ENCODE measurements around the gene NACC1.
"Not testable (repeated sequence)": the region's sequence is repeated elsewhere in the genome, so short reads cannot be mapped to it uniquely, and the experiment has no call there.

Gene NACC1

DNA sequence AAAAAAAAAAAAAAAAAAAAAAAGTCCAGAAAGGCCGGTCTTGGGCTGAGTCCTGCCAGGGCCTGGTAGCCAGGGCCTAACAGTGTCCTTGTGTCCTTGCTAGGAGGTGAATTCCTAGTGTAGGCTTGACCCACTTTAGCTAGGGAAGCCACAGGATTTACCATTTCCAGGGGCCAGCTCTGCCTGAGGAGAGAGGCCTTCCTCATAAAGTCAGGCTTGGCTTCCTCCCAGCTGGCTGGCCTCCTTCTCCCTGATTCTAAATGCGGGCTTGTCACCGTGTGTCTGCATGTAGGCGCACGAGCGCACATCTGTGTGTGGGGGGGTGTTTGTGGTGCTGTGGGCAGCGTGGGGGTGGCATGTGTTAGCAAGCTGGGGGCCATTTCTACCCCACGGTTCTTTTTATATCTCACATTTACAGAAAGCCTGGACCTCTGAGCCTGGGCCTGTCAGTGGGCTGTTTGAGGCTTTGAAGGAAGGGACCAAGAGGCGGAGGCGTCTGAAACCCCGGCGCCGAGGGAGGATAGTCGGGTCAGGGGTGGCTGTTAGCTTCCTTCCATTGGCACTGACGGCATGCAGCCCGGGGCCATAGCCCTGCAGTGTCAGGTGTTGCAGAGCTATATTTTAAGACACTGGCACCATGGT, 63.8 kb downstream of the NACC1 start:
- DNase-seq (ENCODE audit: insufficient read length, low spot score) (peak; percentile 49), FAIRE-seq (peak; percentile 48)
- no peak for TF ChIP-seq POLR2A (IDR thresholded peaks at IDR 0.05; ENCODE audit: low read depth, low read length)

DNA sequence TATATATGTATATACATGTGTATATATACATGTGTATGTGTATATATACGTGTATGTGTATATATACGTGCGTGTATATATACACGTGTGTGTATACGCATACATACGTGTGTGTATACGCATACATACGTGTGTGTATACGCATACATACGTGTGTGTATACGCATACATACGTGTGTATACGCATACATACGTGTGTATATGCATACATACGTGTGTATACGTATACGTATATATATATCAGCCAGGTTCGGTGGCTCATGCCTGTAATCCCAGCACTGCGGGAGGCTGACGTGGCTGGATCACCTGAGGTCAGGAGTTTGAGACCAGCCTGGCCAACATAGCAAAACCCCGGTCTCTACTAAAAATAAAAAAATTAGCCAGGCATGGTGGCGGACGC, 66.9 kb downstream of the NACC1 start:
- DNase-seq (ENCODE audit: insufficient read length, low spot score); FAIRE-seq: not testable (repeated sequence)

DNA sequence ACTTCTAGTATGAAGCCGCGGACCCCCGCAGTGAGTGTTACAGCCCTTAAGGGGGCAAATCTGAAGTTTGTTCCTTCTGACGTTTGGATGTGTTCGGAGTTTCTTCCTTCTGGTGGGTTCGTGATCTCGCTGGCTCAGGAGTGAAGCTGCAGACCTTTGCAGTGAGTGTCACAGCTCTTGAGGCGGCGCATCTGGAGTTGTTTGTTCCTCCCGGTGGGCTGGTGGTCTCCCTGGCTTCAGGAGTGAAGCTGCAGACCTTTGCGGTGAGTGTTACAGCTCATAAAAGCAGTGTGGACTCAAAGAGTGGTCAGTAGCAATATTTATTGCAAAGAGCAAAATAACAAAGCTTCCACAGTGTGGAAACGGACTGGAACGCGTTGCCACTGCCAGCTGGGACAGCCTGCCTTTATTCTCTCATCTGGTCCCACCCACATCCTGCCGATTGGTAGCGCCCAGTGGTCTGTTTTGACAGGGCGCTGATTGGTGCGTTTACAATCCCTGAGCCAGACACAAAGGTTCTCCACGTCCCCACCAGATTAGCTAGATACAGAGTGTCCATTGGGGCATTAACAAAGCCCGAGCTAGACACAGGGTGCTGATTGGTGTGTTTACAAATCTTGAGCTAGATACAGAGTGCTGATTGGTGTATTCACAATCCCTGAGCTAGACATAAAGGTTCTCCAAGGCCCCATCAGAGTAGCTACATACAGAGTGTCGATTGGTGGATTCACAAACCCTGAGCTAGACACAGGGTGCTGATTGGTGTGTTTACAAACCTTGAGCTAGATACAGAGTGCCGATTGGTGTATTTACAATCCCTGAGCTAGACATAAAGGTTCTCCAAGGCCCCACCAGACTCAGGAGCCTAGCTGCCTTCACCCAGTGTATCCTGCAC, 67.9 kb downstream of the NACC1 start:
- not testable (repeated sequence) for FAIRE-seq; DNase-seq (ENCODE audit: insufficient read length, low spot score)

DNA sequence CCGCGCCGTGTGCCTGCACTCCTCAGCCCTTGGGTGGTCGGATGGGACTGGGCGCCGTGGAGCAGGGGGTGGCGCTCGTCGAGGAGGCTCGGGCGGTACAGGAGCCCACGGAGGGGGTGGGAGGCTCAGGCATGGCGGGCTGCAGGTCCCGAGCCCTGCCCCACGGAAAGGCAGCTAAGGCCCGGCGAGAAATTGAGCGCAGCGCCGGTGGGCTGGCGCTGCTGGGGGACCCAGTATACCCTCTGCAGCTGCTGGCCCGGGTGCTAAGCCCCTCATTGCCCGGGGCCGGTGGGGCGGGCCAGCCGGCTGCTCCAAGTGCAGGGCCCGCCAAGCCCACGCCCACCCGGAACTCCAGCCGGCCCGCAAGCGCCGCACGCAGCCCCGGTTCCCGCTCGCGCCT, 68.6 kb downstream of the NACC1 start:
- DNase-seq (ENCODE audit: insufficient read length, low spot score); FAIRE-seq: not testable (repeated sequence)

DNA sequence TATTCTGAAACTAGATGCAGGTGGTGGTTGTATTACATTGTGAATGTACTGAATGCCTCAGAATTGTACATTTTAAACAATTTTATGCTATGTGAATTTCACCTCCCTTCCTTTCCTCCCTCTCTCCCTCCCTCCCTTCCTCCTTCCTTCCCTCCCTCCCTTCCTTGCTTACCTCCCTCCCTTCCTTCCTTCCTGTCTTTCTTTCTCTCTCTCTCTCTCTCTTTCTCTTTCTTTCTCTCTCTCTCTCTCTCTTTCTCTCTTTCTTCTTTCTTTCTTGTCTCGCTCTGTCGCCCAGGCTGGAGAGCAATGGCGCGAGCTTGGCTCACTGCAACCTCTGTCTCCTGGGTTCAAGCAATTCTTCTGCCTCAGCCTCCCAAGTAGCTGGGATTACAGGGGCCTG, 69.4 kb downstream of the NACC1 start:
- FAIRE-seq = no peak
- no peak for TF ChIP-seq POLR2A (IDR thresholded peaks at IDR 0.05; ENCODE audit: low read depth, low read length)
- DNase-seq (ENCODE audit: insufficient read length, low spot score) = no peak

DNA sequence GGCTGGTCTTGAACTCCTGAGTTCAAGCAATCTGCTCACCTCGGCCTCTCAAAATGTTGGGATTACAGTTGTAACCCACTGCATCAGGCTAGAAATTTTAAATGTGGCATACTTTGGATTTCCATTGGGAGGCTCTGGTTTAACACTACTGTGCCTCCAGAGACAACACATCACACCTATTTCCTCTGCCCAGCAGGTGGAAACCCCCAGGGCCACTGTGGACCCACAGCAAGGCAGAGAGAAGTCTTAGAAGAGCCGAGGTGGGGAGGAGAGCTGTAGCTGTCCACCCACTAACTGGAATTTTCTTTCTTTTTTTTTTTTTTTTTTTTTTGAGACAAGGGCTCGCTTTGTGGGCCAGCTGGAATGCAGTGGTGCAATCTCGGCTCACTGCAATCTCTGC, 71.5 kb downstream of the NACC1 start:
- TF ChIP-seq POLR2A (IDR thresholded peaks at IDR 0.05; ENCODE audit: low read depth, low read length) = no peak
- FAIRE-seq (no peak), DNase-seq (ENCODE audit: insufficient read length, low spot score) (no peak)

Data from H54 (cell line).